K562 (cell line): ENCODE measurements around the gene DPCD. TPM values are rescaled to one million over a fixed set of nuclear protein-coding genes. Genes with fewer than 3 reads are reported as not detected.

Experiments used
- ATAC-seq: fragments of 200-7000 bp; cut with Tn5 transposase; 3 replicates; pipeline ENCODE4 v1.9.1; 2020; ENCODE audit warnings: moderate library complexity
- BruUV-seq: library from RNA; stranded (reverse); fragments of 400-500 nt; replicated peaks from 2 replicates; lab custom pipeline; 2021; lab: Mats Ljungman, UMichigan
- CTCF ChIA-PET: fragments of 300-600 bp; formaldehyde crosslinking; extraction: SDS; loops from one replicate; lab custom pipeline; 2021; ENCODE audit warnings: low intra/inter-chr PET ratio; lab: Yijun Ruan, JAX
- POLR2A ChIA-PET: fragments of 300-600, 350-650 bp; sonication (Branson Sonifier 250); formaldehyde crosslinking; extraction: SDS; loops from one replicate; lab custom pipeline; 2021; ENCODE audit warnings: antibody characterized with exemption, inconsistent platforms; lab: Yijun Ruan, JAX
- DNase-seq, 4 experiments: peaks; one replicate each; pipeline versions ENCODE4 v3.0.0 to v3.0.0-alpha.2; 2011 to 2018; ENCODE audit warnings: low spot score in 3 of 4, mixed read lengths in 3 of 4; ENCODE audit errors: extremely low read depth in 1 of 4
- FAIRE-seq: peaks from 2 replicates; lab custom pipeline; 2011; peaks lifted over from hg19 to GRCh38; lab: Jason Lieb, UNC
- H2AFZ ChIP-seq: 2 replicates; pipeline ENCODE4 v1.6.0; 2011; ENCODE audit warnings: low read depth, low read length, control low read depth, inconsistent platforms
- H3K27ac ChIP-seq: fragments of 200-600 bp; 3 replicates; pipeline ENCODE4 v1.8.0; 2011; ENCODE audit warnings: low read depth, mild to moderate bottlenecking, control low read depth, inconsistent platforms, low read length, moderate library complexity, mixed read lengths; ENCODE audit errors: extremely low read depth
- H3K27me3 ChIP-seq, 2 experiments: fragments of 300-600 bp in 1 of 2; 2 replicates in 1 of 2; 3 replicates in 1 of 2; pipeline versions ENCODE4 v1.6.0 to v1.8.0; 2011; ENCODE audit warnings: inconsistent platforms in 2 of 2, low read length in 2 of 2, mild to moderate bottlenecking in 1 of 2, mixed read lengths in 1 of 2, moderate library complexity in 1 of 2; ENCODE audit not compliant: control insufficient read depth in 2 of 2, insufficient read depth in 2 of 2
- H3K36me3 ChIP-seq: fragments of 300-600 bp; 3 replicates; pipeline ENCODE4 v1.8.0; 2011; ENCODE audit warnings: mild to moderate bottlenecking, low read length, inconsistent platforms; ENCODE audit not compliant: control insufficient read depth, insufficient read depth
- H3K4me1 ChIP-seq, 2 experiments: fragments of 200-600 bp in 1 of 2; replicated peaks in 1 of 2; 2 replicates in 1 of 2; 3 replicates in 1 of 2; pipeline versions ENCODE4 v1.5.1 to v1.8.0; 2011; ENCODE audit warnings: inconsistent platforms in 2 of 2, low read length in 2 of 2, mild to moderate bottlenecking in 1 of 2, mixed read lengths in 1 of 2, moderate library complexity in 1 of 2; ENCODE audit not compliant: control insufficient read depth in 2 of 2, insufficient read depth in 2 of 2
- H3K4me2 ChIP-seq: 2 replicates; pipeline ENCODE4 v1.6.1; 2011; ENCODE audit warnings: low read length, control low read depth, inconsistent platforms, mixed read lengths; ENCODE audit not compliant: insufficient read depth
- H3K4me3 ChIP-seq: fragments of 200-600 bp; sonication (generic), shearing (Covaris generic); 2 replicates; pipeline ENCODE4 v1.5.1; 2016; ENCODE audit warnings: control low read depth, inconsistent platforms
- H3K79me2 ChIP-seq: fragments of 200-600 bp; 3 replicates; pipeline ENCODE4 v1.8.0; 2011; ENCODE audit warnings: low read length, inconsistent platforms; ENCODE audit not compliant: control insufficient read depth, insufficient read depth
- H3K9ac ChIP-seq, 2 experiments: 2 replicates each; pipeline versions ENCODE4 v1.6.0 to v1.6.1; 2011; ENCODE audit warnings: low read depth in 2 of 2, low read length in 2 of 2, control low read depth in 1 of 2, inconsistent platforms in 1 of 2, mild to moderate bottlenecking in 1 of 2, mixed read lengths in 1 of 2; ENCODE audit not compliant: insufficient read depth in 1 of 2
- H3K9me1 ChIP-seq: one replicate; pipeline ENCODE4 v1.6.0; 2011; ENCODE audit warnings: inconsistent platforms, mild to moderate bottlenecking, low read length, moderate library complexity; ENCODE audit not compliant: control insufficient read depth, insufficient read depth
- H3K9me3 ChIP-seq: replicated peaks from 2 replicates; pipeline ENCODE4 v1.5.1; 2011; ENCODE audit warnings: low read depth, low read length, inconsistent platforms; ENCODE audit not compliant: control insufficient read depth, insufficient read depth
- H4K20me1 ChIP-seq: replicated peaks from 2 replicates; pipeline ENCODE4 v1.6.1; 2011; ENCODE audit warnings: low read length, inconsistent platforms, mixed read lengths; ENCODE audit not compliant: control insufficient read depth, insufficient read depth
- MAFK ChIP-seq: IDR thresholded peaks from 2 replicates; pipeline ENCODE4 v1.6.1; 2011; ENCODE audit warnings: low read length, improper control_type of control experiment
- MCM2 ChIP-seq: fragments of 450-650 bp; IDR thresholded peaks from 2 replicates; pipeline ENCODE4 v1.6.1; 2017; ENCODE audit warnings: low read depth, mild to moderate bottlenecking
- OTX1 ChIP-seq: fragments of 450-650 bp; formaldehyde crosslinking; IDR thresholded peaks from 2 replicates; pipeline ENCODE4 v1.4.0; 2022; ENCODE audit warnings: mild to moderate bottlenecking
- SLC30A9 ChIP-seq: fragments of 250-450 bp; sonication (Bioruptor Pico); IDR thresholded peaks from 2 replicates; pipeline ENCODE4 v1.8.0; 2022; ENCODE audit warnings: mild to moderate bottlenecking, moderate library complexity
- SMAD3 ChIP-seq: fragments of 450-650 bp; formaldehyde crosslinking; conservative IDR thresholded peaks from 2 replicates; pipeline ENCODE4 v1.4.0; 2020; ENCODE audit warnings: mild to moderate bottlenecking
- SMAD4 ChIP-seq: fragments of 250-450 bp; sonication (Bioruptor Pico); conservative IDR thresholded peaks from 2 replicates; pipeline ENCODE4 v1.8.0; 2021; ENCODE audit warnings: inconsistent platforms, mild to moderate bottlenecking, moderate library complexity
- SREBF2 ChIP-seq: sonication (generic); formaldehyde crosslinking; IDR thresholded peaks from 2 replicates; pipeline ENCODE4 v1.4.0; 2020; ENCODE audit warnings: mild to moderate bottlenecking, missing genetic modification reagents
- ZBTB5 ChIP-seq: fragments of 450-650 bp; IDR thresholded peaks from 2 replicates; pipeline ENCODE4 v1.6.1; 2017; ENCODE audit warnings: antibody characterized with exemption
- ZNF592 ChIP-seq: fragments of 450-650 bp; IDR thresholded peaks from 2 replicates; pipeline ENCODE4 v1.6.1; 2017; ENCODE audit warnings: antibody characterized with exemption, mild to moderate bottlenecking
- WGBS: fragments of 100-300 bp; shearing (Covaris generic); methylation state at CpG from one replicate; pipeline ENCODE4 v1.1.6; 2016; ENCODE audit warnings: low coverage, mixed read lengths; ENCODE audit not compliant: insufficient coverage; ENCODE audit errors: missing lambda C conversion rate; 5-methylcytosine and 5-hydroxymethylcytosine counted together
- in situ Hi-C: fragments of 300-500 bp; cut with MboI; formaldehyde crosslinking; loops from 4 replicates; pipeline ENCODE4 v1.15.0; 2018; ENCODE audit warnings: inconsistent platforms, mixed read lengths
- intact Hi-C: fragments of 100-400 bp; cut with micrococcal nuclease; formaldehyde crosslinking; loops from 2 replicates; pipeline ENCODE4 v1.14.2; 2022
- polyA plus RNA-seq, 8 experiments: library from polyadenylated mRNA; depleted of rRNA in 4 of 8; stranded (reverse) in 5 of 8; unstranded in 3 of 8; fragments of >200 nt; fragmentation: Nextera tagmentation in 2 of 8; fragmentation: Illumina TruSeq in 1 of 8; extraction: Ambion mirVana in 2 of 8; extraction: Trizol in 1 of 8; gene quantifications; 2 replicates each; pipeline versions ENCODE4 v1.2.1 to v1.2.3, GENCODE V29; 2011 to 2014; ENCODE audit warnings: inconsistent platforms in 1 of 8, missing spikeins in 1 of 8
- total RNA-seq, 7 experiments: library from RNA; depleted of rRNA in 6 of 7; stranded (reverse); fragments of >200 nt in 6 of 7; fragmentation: Illumina TruSeq in 2 of 7; extraction: Trizol in 2 of 7; gene quantifications; 2 replicates each; pipeline versions ENCODE4 v1.2.1 to v1.2.3, GENCODE V29; 2011 to 2021; ENCODE audit warnings: low replicate concordance in 1 of 7
- TF ChIP-seq, protein P1 (sequence below): sonication (generic); formaldehyde crosslinking; IDR thresholded peaks from 2 replicates; pipeline ENCODE4 v1.8.0; 2022; ENCODE audit warnings: mild to moderate bottlenecking, missing genetic modification reagents, borderline replicate concordance
- TF ChIP-seq, protein P2 (sequence below): fragments of 450-650 bp; IDR thresholded peaks from 2 replicates; pipeline ENCODE4 v1.6.1; 2016; ENCODE audit warnings: mild to moderate bottlenecking

Gene DPCD
- total and polyA plus RNA-seq, 9 of the 15 experiments (the other 6 are each of a cell fraction or from before 2014, with no cell fraction given), result 12.1 to 45.2 (median 20.0) TPM

DNA sequence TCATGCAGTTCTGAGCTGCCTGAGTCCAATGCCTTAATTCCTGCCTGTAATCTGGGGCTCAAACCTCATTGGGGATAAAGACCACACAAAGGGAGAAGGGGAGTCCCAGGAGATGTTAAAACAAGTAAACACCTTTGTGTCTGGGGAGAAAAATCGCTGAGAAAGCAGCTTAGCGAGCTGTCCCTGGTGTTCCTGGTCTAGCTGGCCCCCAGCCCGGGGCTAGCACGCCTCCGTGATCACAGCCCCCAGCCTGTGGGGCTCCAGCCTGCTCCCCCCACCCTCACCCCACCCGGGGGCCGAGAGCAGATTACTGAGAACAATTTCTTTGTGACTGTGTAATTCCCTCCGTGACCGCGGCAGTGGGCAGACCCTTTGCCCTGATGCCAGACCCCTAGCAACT, 24.8 kb downstream of the DPCD start (continued):
- TF ChIP-seq, protein P1, sequence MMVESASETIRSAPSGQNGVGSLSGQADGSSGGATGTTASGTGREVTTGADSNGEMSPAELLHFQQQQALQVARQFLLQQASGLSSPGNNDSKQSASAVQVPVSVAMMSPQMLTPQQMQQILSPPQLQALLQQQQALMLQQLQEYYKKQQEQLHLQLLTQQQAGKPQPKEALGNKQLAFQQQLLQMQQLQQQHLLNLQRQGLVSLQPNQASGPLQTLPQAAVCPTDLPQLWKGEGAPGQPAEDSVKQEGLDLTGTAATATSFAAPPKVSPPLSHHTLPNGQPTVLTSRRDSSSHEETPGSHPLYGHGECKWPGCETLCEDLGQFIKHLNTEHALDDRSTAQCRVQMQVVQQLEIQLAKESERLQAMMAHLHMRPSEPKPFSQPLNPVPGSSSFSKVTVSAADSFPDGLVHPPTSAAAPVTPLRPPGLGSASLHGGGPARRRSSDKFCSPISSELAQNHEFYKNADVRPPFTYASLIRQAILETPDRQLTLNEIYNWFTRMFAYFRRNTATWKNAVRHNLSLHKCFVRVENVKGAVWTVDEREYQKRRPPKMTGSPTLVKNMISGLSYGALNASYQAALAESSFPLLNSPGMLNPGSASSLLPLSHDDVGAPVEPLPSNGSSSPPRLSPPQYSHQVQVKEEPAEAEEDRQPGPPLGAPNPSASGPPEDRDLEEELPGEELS (CRISPR knock-in tag), result no peak
- TF ChIP-seq MCM2 (no peak), MAFK (no peak), SMAD4 (no peak)
- TF ChIP-seq, all 486 proteins: peak for 0

DNA sequence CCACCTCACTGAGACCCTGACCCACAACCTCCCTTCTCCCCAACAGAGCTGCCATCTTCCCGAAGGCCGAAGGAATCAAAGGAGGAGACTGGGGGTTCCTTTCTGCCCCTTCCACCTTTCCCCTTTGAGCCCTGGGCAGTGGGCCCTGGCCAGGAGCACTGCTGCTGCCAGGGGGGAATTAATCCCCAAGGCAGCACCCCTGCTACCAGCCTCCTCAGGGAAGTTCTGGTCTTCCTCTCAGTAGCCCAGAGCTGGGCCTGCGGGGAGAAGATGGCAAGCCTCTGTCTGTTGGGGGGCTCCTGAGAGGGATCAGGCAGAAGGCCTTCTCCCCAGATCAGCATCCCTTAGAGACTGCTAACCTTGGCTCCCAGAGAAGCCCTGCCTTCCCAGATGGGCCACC, 25.5 kb downstream of the DPCD start:
- WGBS, result 64% methylated on average over 1 of the region's 3 CpGs
- in situ Hi-C loops, result no loop called here
- Histone ChIP-seq H3K4me3 (no peak overlapping the region), H3K9ac (no peak overlapping the region), H3K9me1 (no peaks in the 10 kb centered on the region), H3K9me3 (no peaks in the 10 kb centered on the region), H3K36me3 (no peaks in the 10 kb centered on the region), H3K4me1 (no peaks in the 10 kb centered on the region; a peak in 2 of 5 replicates), H2AFZ (no peak overlapping the region), H3K79me2 (no peaks in the 10 kb centered on the region), H3K27ac (no peak overlapping the region), H3K4me2 (no peak overlapping the region), H4K20me1 (no peaks in the 10 kb centered on the region), H3K27me3 (no peaks in the 10 kb centered on the region)
- FAIRE-seq (no peak), DNase-seq (no peak), ATAC-seq (no peak)
- no TSS peak for BruUV-seq
- ChIA-PET POLR2A (interaction anchor here (0.7 to 1.4 kb wide), 2 partner anchors 17 to 46 kb away, joined by 3 to 4 read pairs; no protein-coding TSS in a partner anchor), CTCF (no interaction called here)
- intact Hi-C loops, result no loop called here
- no peak for TF ChIP-seq ZNF592
- TF ChIP-seq SMAD3 (CRISPR knock-in tag), result no peak
- TF ChIP-seq OTX1 (CRISPR knock-in tag), result no peak
- TF ChIP-seq SLC30A9, result no peak
- TF ChIP-seq, protein P2, sequence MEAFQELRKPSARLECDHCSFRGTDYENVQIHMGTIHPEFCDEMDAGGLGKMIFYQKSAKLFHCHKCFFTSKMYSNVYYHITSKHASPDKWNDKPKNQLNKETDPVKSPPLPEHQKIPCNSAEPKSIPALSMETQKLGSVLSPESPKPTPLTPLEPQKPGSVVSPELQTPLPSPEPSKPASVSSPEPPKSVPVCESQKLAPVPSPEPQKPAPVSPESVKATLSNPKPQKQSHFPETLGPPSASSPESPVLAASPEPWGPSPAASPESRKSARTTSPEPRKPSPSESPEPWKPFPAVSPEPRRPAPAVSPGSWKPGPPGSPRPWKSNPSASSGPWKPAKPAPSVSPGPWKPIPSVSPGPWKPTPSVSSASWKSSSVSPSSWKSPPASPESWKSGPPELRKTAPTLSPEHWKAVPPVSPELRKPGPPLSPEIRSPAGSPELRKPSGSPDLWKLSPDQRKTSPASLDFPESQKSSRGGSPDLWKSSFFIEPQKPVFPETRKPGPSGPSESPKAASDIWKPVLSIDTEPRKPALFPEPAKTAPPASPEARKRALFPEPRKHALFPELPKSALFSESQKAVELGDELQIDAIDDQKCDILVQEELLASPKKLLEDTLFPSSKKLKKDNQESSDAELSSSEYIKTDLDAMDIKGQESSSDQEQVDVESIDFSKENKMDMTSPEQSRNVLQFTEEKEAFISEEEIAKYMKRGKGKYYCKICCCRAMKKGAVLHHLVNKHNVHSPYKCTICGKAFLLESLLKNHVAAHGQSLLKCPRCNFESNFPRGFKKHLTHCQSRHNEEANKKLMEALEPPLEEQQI, result no peak
- no peak for TF ChIP-seq SREBF2 (CRISPR knock-in tag)
- no peak for TF ChIP-seq ZBTB5
